ENCODE measurements around the gene AQP7.

Gene AQP7

GRCh38 chr9:33348998-33349397, 53.4 kb downstream of the AQP7 start (continued):
- TF ChIP-seq PATZ1 (tag by site-specific recombination; IDR thresholded peaks at IDR 0.05): no peak
- no peak for TF ChIP-seq HOXD13 (CRISPR knock-in tag; IDR thresholded peaks at IDR 0.05; ENCODE audit: borderline replicate concordance)

GRCh38 chr9:33346564-33346963, 55.8 kb downstream of the AQP7 start:
- POLR2A ChIA-PET: no interaction called here
- Histone ChIP-seq H3K9me3 (ENCODE audit: control insufficient read depth, insufficient read depth, low read depth, low read length) (no peaks in the 10 kb centered on the region), H3K4me3 (ENCODE audit: low read depth, low read length) (no peak overlapping the region), H3K27ac (ENCODE audit: extremely low read depth, low read depth, low read length) (no peak overlapping the region), H3K4me1 (ENCODE audit: control insufficient read depth, insufficient read depth, low read length) (no peaks in the 10 kb centered on the region), H3K36me3 (ENCODE audit: control insufficient read depth in 2 of 2, insufficient read depth in 1 of 2, low read length in 2 of 2) (peaks cover 18 to 66% of the 10 kb centered on the region in 2 experiments)
- TF ChIP-seq ZNF777 (tag by site-specific recombination; IDR thresholded peaks at IDR 0.05; ENCODE audit: borderline replicate concordance): no peak
- no peak for TF ChIP-seq IKZF3 (tag by site-specific recombination; IDR thresholded peaks at IDR 0.05)
- TF ChIP-seq TRIM28 (IDR thresholded peaks at IDR 0.05; ENCODE audit: borderline replicate concordance, low read length): no peak
- no peak for TF ChIP-seq ZNF596 (tag by site-specific recombination; IDR thresholded peaks at IDR 0.05)
- no peak for TF ChIP-seq PRDM10 (tag by site-specific recombination; IDR thresholded peaks at IDR 0.05)
- TF ChIP-seq ZNF423 (tag by site-specific recombination; IDR thresholded peaks at IDR 0.05): no peak
- TF ChIP-seq ZBTB21 (tag by site-specific recombination; IDR thresholded peaks at IDR 0.05): no peak
- no peak for TF ChIP-seq ZNF341 (tag by site-specific recombination; IDR thresholded peaks at IDR 0.05; ENCODE audit: low read depth)
- no peak for TF ChIP-seq ZNF514 (tag by site-specific recombination; IDR thresholded peaks at IDR 0.05)
- no peak for TF ChIP-seq ZSCAN5A (tag by site-specific recombination; IDR thresholded peaks at IDR 0.05)
- no peak for TF ChIP-seq ZIC2 (tag by site-specific recombination; IDR thresholded peaks at IDR 0.05)
- no peak for TF ChIP-seq ZNF18 (tag by site-specific recombination; IDR thresholded peaks at IDR 0.05)
- TF ChIP-seq ZNF692 (tag by site-specific recombination; IDR thresholded peaks at IDR 0.05): no peak
- CTCF ChIA-PET: interaction anchor here (0.7 kb wide), 1 partner anchor 31 kb away, joined by 3 read pairs; no protein-coding TSS in a partner anchor

Data from HEK293 (cell line).